ENCODE data around the gene CADM2. TPM values are rescaled to one million over a fixed set of nuclear protein-coding genes. Genes with fewer than 3 reads are reported as not detected.

CADM2 gene
- total and polyA plus RNA-seq, 8 donors: 0.28 to 4.6 (median 0.42) TPM

DNA sequence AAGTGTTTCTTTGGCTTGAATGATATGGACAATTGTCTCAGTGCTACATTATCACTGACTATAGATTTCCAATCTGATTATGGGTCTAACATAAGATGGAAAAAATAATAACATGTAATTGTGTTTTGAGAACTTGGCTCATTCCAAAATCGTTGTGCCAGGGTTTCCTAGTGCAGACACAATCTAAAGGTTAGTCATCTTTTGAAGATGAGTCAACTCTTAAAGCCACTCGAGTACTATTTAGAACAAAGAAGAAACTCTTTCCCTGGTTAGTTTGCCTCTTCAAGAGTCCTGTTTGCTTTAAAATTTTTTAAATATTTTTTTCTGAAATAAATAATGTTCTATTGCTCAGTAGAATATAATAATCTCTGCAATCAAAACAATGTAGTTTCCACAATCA lies 301.0 kb downstream of the CADM2 start:
- FAIRE-seq: no peak

DNA sequence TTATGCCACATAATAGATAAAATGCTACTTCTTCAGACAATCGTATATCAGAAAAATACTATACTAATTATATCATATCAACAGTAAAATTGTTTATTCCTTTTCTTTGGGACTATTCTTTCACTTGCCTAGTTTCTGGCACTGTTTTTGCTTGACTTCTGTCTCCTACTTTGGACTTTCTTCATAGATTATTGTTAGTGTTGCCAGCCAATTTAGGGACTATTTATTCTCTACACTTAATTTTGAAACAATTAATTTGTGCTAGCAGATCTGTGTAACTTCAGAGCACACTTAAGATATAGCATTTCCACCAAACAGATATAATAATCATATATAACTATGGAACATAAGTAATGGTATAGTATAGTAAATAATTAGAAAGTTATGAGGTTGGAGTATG lies 305.6 kb downstream of the CADM2 start:
- TF ChIP-seq, protein P1, sequence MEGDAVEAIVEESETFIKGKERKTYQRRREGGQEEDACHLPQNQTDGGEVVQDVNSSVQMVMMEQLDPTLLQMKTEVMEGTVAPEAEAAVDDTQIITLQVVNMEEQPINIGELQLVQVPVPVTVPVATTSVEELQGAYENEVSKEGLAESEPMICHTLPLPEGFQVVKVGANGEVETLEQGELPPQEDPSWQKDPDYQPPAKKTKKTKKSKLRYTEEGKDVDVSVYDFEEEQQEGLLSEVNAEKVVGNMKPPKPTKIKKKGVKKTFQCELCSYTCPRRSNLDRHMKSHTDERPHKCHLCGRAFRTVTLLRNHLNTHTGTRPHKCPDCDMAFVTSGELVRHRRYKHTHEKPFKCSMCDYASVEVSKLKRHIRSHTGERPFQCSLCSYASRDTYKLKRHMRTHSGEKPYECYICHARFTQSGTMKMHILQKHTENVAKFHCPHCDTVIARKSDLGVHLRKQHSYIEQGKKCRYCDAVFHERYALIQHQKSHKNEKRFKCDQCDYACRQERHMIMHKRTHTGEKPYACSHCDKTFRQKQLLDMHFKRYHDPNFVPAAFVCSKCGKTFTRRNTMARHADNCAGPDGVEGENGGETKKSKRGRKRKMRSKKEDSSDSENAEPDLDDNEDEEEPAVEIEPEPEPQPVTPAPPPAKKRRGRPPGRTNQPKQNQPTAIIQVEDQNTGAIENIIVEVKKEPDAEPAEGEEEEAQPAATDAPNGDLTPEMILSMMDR (IDR thresholded peaks at IDR 0.05): no peak
- intact Hi-C loops (cut with DNase I): no loop called here
- no peak for FAIRE-seq
- H3K4me1 ChIP-seq: no peaks in the 10 kb centered on the region
- H3K36me3 ChIP-seq: no peaks in the 10 kb centered on the region
- no peak overlapping the region for H3K4me3 ChIP-seq
- no peaks in the 10 kb centered on the region for H3K27me3 ChIP-seq
- no peak for DNase-seq
- H3K9me3 ChIP-seq: no peaks in the 10 kb centered on the region
- ATAC-seq: no peak
- no peak overlapping the region for H3K27ac ChIP-seq
- WGBS, 2 donors: 58 to 61% methylated on average over 1 of the region's 1 CpG

More for the DNA sequence above, 301.0 kb downstream of the CADM2 start:
- no peak overlapping the region for H3K27ac ChIP-seq
- intact Hi-C loops (cut with DNase I): no loop called here
- no peaks in the 10 kb centered on the region for H3K36me3 ChIP-seq
- ATAC-seq (no peak), DNase-seq (no peak)
- H3K4me1 ChIP-seq: no peaks in the 10 kb centered on the region
- WGBS, 2 donors: 61 to 74% methylated on average over 2 of the region's 2 CpGs
- TF ChIP-seq, protein P1 (IDR thresholded peaks at IDR 0.05): no peak
- no peaks in the 10 kb centered on the region for H3K27me3 ChIP-seq
- H3K4me3 ChIP-seq: no peak overlapping the region
- H3K9me3 ChIP-seq: no peaks in the 10 kb centered on the region

GRCh38 chr3:85270488-85270887 lies 311.7 kb downstream of the CADM2 start:
- intact Hi-C loops (cut with DNase I): no loop called here
- H3K36me3 ChIP-seq: no peaks in the 10 kb centered on the region
- ATAC-seq (no peak), FAIRE-seq (no peak), DNase-seq (no peak)
- no peaks in the 10 kb centered on the region for H3K27me3 ChIP-seq
- no peaks in the 10 kb centered on the region for H3K9me3 ChIP-seq
- no peak overlapping the region for H3K27ac ChIP-seq
- 3 to 11% methylated on average over 1 of the region's 1 CpG for WGBS, 2 donors
- TF ChIP-seq, protein P1 (IDR thresholded peaks at IDR 0.05): no peak
- no peak overlapping the region for H3K4me3 ChIP-seq
- H3K4me1 ChIP-seq: no peaks in the 10 kb centered on the region

DNA sequence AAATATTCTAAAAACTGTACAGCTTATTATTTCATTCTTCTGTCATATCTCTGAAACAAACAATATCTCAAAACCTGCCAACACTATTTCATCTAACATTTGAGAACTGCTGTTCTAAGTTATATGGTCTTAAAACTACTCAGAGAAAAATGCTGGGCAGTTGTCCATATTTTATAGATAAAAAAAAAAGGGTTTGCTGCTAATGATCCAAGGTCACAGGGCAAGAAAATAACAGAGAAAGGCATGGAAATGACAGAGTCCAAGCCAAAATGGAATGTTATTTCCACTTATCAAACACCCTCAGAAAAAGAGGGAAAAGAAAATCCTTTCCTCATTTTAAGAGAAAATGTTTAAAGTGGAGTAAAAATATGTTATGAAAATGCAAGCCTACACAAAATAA lies 313.1 kb downstream of the CADM2 start:
- H3K36me3 ChIP-seq: no peaks in the 10 kb centered on the region
- H3K9me3 ChIP-seq: no peaks in the 10 kb centered on the region
- intact Hi-C loops (cut with DNase I): no loop called here
- TF ChIP-seq, protein P1 (IDR thresholded peaks at IDR 0.05): no peak
- H3K27me3 ChIP-seq: no peaks in the 10 kb centered on the region
- no peak overlapping the region for H3K27ac ChIP-seq
- FAIRE-seq (no peak), DNase-seq (no peak), ATAC-seq (no peak)
- no peaks in the 10 kb centered on the region for H3K4me1 ChIP-seq
- no peak overlapping the region for H3K4me3 ChIP-seq

DNA sequence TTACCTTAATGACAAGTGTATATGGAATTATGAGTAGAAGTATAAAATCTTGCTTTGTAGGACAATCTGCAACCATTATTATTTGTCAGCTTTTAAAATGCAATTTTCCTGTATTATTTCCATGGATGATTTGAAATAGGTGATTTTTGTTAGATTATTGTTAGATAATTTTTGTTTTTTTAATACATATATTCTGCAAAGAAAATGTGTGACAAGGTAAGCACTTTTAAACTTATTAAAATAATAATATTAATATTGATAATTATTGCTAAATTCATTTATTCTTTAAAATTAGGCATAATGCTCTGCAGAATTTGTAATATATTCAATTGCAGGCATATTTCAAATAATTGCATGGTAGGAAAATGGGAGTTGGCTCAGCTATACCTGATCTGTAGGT lies 329.5 kb downstream of the CADM2 start:
- no peaks in the 10 kb centered on the region for H3K9me3 ChIP-seq
- DNase-seq: no peak
- no peaks in the 10 kb centered on the region for H3K4me1 ChIP-seq
- ATAC-seq: no peak
- TF ChIP-seq, protein P1 (IDR thresholded peaks at IDR 0.05): no peak
- no peaks in the 10 kb centered on the region for H3K36me3 ChIP-seq
- H3K27me3 ChIP-seq: no peaks in the 10 kb centered on the region
- intact Hi-C loops (cut with DNase I): no loop called here
- no peak overlapping the region for H3K27ac ChIP-seq
- FAIRE-seq: no peak
- no peak overlapping the region for H3K4me3 ChIP-seq

Measured in pancreas (tissue), 10 donors.